Neural cell (in vitro differentiated cells): Measurements from ENCODE around the gene SPEM1.

ENCODE experiments used
- EP300 ChIP-seq: fragments of 450-650 bp; conservative IDR thresholded peaks from 2 replicates; pipeline ENCODE4 v1.6.1; 2014; ENCODE audit warnings: antibody characterized with exemption, mild to moderate bottlenecking, moderate library complexity; ENCODE audit not compliant: poor library complexity, severe bottlenecking
- EZH2 ChIP-seq: fragments of 200-600, 300-800 bp; shearing (Covaris generic), sonication (generic); IDR thresholded peaks from 2 replicates; pipeline ENCODE4 v1.6.1; 2014; ENCODE audit warnings: antibody characterized with exemption, low read length, borderline replicate concordance, mild to moderate bottlenecking; ENCODE audit not compliant: insufficient read depth, poor library complexity, severe bottlenecking
- POLR2AphosphoS5 ChIP-seq: IDR thresholded peaks from 2 replicates; pipeline ENCODE4 v1.6.1; 2012
- REST ChIP-seq: IDR thresholded peaks from 2 replicates; pipeline ENCODE4 v1.6.1; 2012; ENCODE audit warnings: borderline replicate concordance
- SMC3 ChIP-seq: fragments of 450-650 bp; conservative IDR thresholded peaks from 2 replicates; pipeline ENCODE4 v1.6.1; 2014; ENCODE audit warnings: antibody characterized with exemption, mild to moderate bottlenecking, moderate library complexity; ENCODE audit not compliant: poor library complexity
- TAF1 ChIP-seq: IDR thresholded peaks from 2 replicates; pipeline ENCODE4 v1.6.1; 2012; ENCODE audit warnings: low read depth
- TF ChIP-seq, protein P1 (sequence below): fragments of 450-650 bp; IDR thresholded peaks from 2 replicates; pipeline ENCODE4 v1.5.1; 2014; ENCODE audit warnings: antibody characterized with exemption, mild to moderate bottlenecking, moderate library complexity; ENCODE audit not compliant: poor library complexity, severe bottlenecking

DNA sequence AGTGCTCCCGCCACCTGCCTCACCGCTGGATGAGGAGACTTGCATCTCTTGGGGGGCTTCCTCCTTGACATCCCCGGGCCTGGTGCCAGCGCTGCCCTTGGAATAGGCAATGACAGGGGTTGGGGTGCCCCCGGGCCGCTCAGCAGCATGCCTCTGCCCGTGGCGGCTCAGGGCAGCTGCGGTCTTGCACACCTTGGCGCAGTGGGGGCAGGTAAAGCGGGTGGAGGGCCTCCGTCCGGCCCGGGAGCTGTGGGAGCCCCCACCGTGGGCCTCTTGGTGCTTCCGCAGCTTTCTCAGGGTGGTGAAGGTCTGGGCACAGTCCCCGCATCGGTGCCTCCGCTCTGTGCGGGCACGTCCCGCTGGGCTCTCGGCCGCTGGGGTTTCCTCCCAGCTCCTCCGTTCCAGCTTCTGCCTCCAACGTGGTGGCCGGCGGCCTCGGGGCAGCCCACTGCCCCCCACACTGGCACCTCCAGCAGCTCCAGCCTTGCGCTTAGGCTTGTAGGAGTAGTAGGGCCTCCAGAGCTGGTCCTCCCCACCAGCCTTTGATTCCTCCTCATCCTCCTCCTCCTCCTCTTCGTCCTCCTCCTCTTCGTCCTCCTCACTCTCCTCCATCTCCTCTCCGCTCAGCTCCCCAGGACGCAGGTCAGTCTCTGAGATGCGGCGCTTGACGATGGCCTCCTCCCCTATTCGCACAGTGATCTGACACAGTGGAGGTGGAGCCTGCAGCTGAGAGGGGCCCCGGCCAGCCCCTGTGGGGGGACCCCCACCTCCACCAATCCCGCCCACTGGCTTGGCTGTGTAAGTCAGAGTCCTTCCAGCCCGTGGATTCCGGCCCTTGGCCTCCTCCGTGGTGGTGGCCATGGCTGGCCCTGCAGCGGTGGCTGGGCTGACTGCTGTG lies 42.6 kb downstream of the SPEM1 start:
- TF ChIP-seq, protein P1, sequence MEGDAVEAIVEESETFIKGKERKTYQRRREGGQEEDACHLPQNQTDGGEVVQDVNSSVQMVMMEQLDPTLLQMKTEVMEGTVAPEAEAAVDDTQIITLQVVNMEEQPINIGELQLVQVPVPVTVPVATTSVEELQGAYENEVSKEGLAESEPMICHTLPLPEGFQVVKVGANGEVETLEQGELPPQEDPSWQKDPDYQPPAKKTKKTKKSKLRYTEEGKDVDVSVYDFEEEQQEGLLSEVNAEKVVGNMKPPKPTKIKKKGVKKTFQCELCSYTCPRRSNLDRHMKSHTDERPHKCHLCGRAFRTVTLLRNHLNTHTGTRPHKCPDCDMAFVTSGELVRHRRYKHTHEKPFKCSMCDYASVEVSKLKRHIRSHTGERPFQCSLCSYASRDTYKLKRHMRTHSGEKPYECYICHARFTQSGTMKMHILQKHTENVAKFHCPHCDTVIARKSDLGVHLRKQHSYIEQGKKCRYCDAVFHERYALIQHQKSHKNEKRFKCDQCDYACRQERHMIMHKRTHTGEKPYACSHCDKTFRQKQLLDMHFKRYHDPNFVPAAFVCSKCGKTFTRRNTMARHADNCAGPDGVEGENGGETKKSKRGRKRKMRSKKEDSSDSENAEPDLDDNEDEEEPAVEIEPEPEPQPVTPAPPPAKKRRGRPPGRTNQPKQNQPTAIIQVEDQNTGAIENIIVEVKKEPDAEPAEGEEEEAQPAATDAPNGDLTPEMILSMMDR: no peak
- TF ChIP-seq POLR2AphosphoS5 (no peak), EZH2 (no peak), REST (no peak), SMC3 (no peak), EP300 (no peak), TAF1 (no peak)
